Ovary (tissue), 3 donors: Measurements from ENCODE around the gene ZDHHC19.

ENCODE experiments used
- CTCF ChIP-seq, 3 donors: fragments of 450-650 bp in 2 of 3; fragments of 200-600 bp in 1 of 3; IDR thresholded peaks; one replicate each; pipeline versions ENCODE4 v1.5.1 to v1.8.0; 2016 to 2022; ENCODE audit warnings: antibody characterized with exemption in 3 of 3, mild to moderate bottlenecking in 1 of 3
- POLR2A ChIP-seq: fragments of 450-650 bp; IDR thresholded peaks from one replicate; pipeline ENCODE4 v1.6.1; 2017; ENCODE audit warnings: antibody characterized with exemption, mild to moderate bottlenecking, moderate library complexity
- donor health status: DM: no; HTN: no; CAD: no.

DNA sequence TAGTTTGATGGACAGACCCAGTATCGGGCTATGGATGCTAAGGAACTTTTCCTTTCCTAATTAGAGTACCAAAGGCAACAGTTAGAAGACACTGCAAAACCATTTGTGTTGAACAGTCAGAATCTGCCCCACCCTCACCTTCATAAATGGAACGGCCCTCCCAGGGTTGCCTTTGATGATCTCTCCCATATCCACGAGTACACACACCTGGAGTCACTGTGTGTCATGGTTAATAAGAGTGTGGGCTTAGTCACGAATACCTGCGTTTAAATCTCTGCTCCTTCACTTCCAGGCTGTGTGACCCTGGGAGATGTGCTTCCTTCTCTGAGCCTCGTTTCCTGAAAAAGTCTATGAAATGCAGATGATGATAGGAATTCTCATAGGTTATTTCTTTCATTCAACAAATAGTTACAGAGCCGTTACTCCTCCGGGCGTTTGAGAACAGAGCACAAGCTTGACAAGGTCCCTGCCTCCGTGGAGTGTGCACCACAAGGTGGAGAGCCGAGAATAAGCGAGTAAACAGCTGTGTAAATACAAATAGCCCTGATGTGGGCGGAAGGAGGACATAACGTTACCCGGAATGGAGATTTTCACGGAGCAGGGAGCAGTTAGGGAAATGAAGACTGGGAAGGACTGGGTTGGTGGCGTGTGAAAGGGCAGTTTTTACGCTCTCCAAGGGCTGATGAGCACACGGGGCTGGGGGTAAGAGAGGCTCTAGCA, 11.8 kb upstream of the ZDHHC19 start:
- TF ChIP-seq CTCF (IDR thresholded peaks at IDR 0.05) (no peak), POLR2A (no peak)
